HG02588 (cell line): ENCODE measurements around the gene CAPN5.
A peak's percentile ranks its signal among the peaks of the same experiment; 100 is the strongest.
"Not testable (repeated sequence)": the region's sequence is repeated elsewhere in the genome, so short reads cannot be mapped to it uniquely, and the experiment has no call there.

ENCODE experiments used
- ATAC-seq: cut with Tn5 transposase; IDR thresholded peaks from one replicate; pipeline ENCODE4 v1.9.1; 2021; ENCODE audit warnings: mild to moderate bottlenecking, moderate library complexity; ENCODE audit not compliant: unreplicated experiment

The CAPN5 gene

GRCh38 chr11:77066229-77067042 is at the start of gene CAPN5:
Gene CAPN5, plus strand, starts transcription at chr11:77066971. Its CDS starts 17,916 bp downstream, at chr11:77084887.
- peak; percentile 93 for ATAC-seq

GRCh38 chr11:77018396-77018924 is 48.3 kb upstream of the CAPN5 start:
- ATAC-seq: not testable (repeated sequence)

GRCh38 chr11:77019976-77020595 is 46.7 kb upstream of the CAPN5 start:
- ATAC-seq: no peak

GRCh38 chr11:77020734-77021133 is 46.0 kb upstream of the CAPN5 start:
- no peak for ATAC-seq

GRCh38 chr11:77024745-77025144 is 42.0 kb upstream of the CAPN5 start:
- ATAC-seq: no peak

GRCh38 chr11:77026221-77026620 is 40.5 kb upstream of the CAPN5 start:
- ATAC-seq: no peak

- no peak for ATAC-seq
Observed at GRCh38 chr11:77026743-77027142, 40.0 kb upstream of the CAPN5 start.

GRCh38 chr11:77027275-77027674 is 39.5 kb upstream of the CAPN5 start:
- no peak for ATAC-seq

GRCh38 chr11:77029829-77030228 is 36.9 kb upstream of the CAPN5 start:
- no peak for ATAC-seq

- no peak for ATAC-seq
Observed at GRCh38 chr11:77030834-77031414, 35.8 kb upstream of the CAPN5 start.

- no peak for ATAC-seq
Observed at GRCh38 chr11:77031599-77031998, 35.2 kb upstream of the CAPN5 start.

GRCh38 chr11:77035039-77035438 is 31.7 kb upstream of the CAPN5 start:
- no peak for ATAC-seq

- ATAC-seq: no peak
Observed at GRCh38 chr11:77035580-77035979, 31.2 kb upstream of the CAPN5 start.

- ATAC-seq: no peak
Observed at GRCh38 chr11:77036398-77036797, 30.4 kb upstream of the CAPN5 start.

GRCh38 chr11:77037057-77037456 is 29.7 kb upstream of the CAPN5 start:
- ATAC-seq: no peak

GRCh38 chr11:77038029-77038824 is 28.5 kb upstream of the CAPN5 start:
- ATAC-seq: no peak

- ATAC-seq: no peak
Observed at GRCh38 chr11:77038825-77039326, 27.9 kb upstream of the CAPN5 start.

GRCh38 chr11:77039491-77040400 is 27.0 kb upstream of the CAPN5 start:
- ATAC-seq: no peak

GRCh38 chr11:77040401-77040777 is 26.4 kb upstream of the CAPN5 start:
- no peak for ATAC-seq

- no peak for ATAC-seq
Observed at GRCh38 chr11:77040889-77041288, 25.9 kb upstream of the CAPN5 start.
